CD4-positive, CD25-positive, alpha-beta regulatory T cell (primary cell): ENCODE measurements around the gene GTPBP6. TPM values are rescaled to one million over a fixed set of nuclear protein-coding genes. Genes with fewer than 3 reads are reported as not detected.

ENCODE experiments used
- ATAC-seq, 2 donors: fragments of 150-1000 bp; cut with Tn5 transposase; one replicate each; pipeline ENCODE4 v1.10.0; 2021; ENCODE audit warnings: low read depth in 2 of 2, moderate number of reproducible peaks in 2 of 2, moderate library complexity in 1 of 2
- DNase-seq, 3 donors: peaks; one replicate each; pipeline versions ENCODE4 v3.0.0 to v3.0.0-alpha.2; 2012 to 2022; ENCODE audit warnings: mixed read lengths in 1 of 3
- H3K27ac ChIP-seq: one replicate; pipeline ENCODE4 v1.7.0; 2013; ENCODE audit warnings: mild to moderate bottlenecking, low read length; ENCODE audit not compliant: insufficient read depth, poor library complexity, severe bottlenecking
- H3K27me3 ChIP-seq: one replicate; pipeline ENCODE4 v1.7.0; 2013; ENCODE audit warnings: low read length; ENCODE audit not compliant: control insufficient read depth, insufficient read depth
- H3K36me3 ChIP-seq: one replicate; pipeline ENCODE4 v1.7.0; 2013; ENCODE audit warnings: mild to moderate bottlenecking, low read length, moderate library complexity; ENCODE audit not compliant: control insufficient read depth, insufficient read depth
- H3K4me1 ChIP-seq: 2 replicates; pipeline ENCODE4 v1.7.0; 2013; ENCODE audit warnings: mild to moderate bottlenecking, low read length; ENCODE audit not compliant: insufficient read depth, control insufficient read depth, poor library complexity, severe bottlenecking
- H3K4me3 ChIP-seq: one replicate; pipeline ENCODE4 v1.7.0; 2013; ENCODE audit warnings: low read depth, mild to moderate bottlenecking, low read length, moderate library complexity
- H3K9me3 ChIP-seq, 2 experiments: 1 replicate in 1 of 2; 2 replicates in 1 of 2; pipeline ENCODE4 v1.7.0; 2013; ENCODE audit warnings: low read length in 2 of 2, mild to moderate bottlenecking in 1 of 2, moderate library complexity in 1 of 2; ENCODE audit not compliant: control insufficient read depth in 2 of 2
- H3K27ac Mint-ChIP-seq, 3 donors: one replicate each; pipeline ENCODE4 v1.8.0; 2020 to 2022; ENCODE audit warnings: mild to moderate bottlenecking in 3 of 3, mixed read lengths in 3 of 3, moderate library complexity in 2 of 3
- H3K27me3 Mint-ChIP-seq: one replicate; pipeline ENCODE4 v1.8.0; 2022; ENCODE audit warnings: mild to moderate bottlenecking, mixed read lengths
- H3K36me3 Mint-ChIP-seq: one replicate; pipeline ENCODE4 v1.8.0; 2020; ENCODE audit warnings: mixed read lengths
- H3K4me1 Mint-ChIP-seq, 4 donors: one replicate each; pipeline ENCODE4 v1.8.0; 2020 to 2022; ENCODE audit warnings: mixed read lengths in 4 of 4, mild to moderate bottlenecking in 1 of 4
- H3K4me3 Mint-ChIP-seq, 4 donors: one replicate each; pipeline ENCODE4 v1.8.0; 2020 to 2022; ENCODE audit warnings: mild to moderate bottlenecking in 4 of 4, mixed read lengths in 4 of 4, moderate library complexity in 3 of 4
- H3K9me3 Mint-ChIP-seq, 7 donors: one replicate each; pipeline ENCODE4 v1.8.0; 2020 to 2022; ENCODE audit warnings: mixed read lengths in 7 of 7, mild to moderate bottlenecking in 3 of 7, moderate library complexity in 2 of 7
- polyA plus RNA-seq, 4 donors: library from polyadenylated mRNA; unstranded; fragments of 300-500 nt; fragmentation: Illumina TruSeq; gene quantifications; one replicate each; pipeline ENCODE4 v1.2.3, GENCODE V29; 2021
- total RNA-seq: library from RNA; stranded (reverse); gene quantifications from one replicate; pipeline ENCODE4 v1.2.3, GENCODE V29; 2022

GTPBP6 gene
- total and polyA plus RNA-seq, 5 donors from 2014 or later, result 29.7 to 62.2 (median 36.7) TPM

GRCh38 chrX:314781-315595, 3.6 kb downstream of the GTPBP6 start:
- Mint-ChIP-seq H3K9me3 (peaks cover 0 to 1% (median 0%) of the 10 kb centered on the region in 7 donors), H3K27ac (no peak overlapping the region), H3K36me3 (peaks cover 23% of the 10 kb centered on the region), H3K4me3 (no peak overlapping the region), H3K27me3 (peaks cover 10% of the 10 kb centered on the region), H3K4me1 (peaks cover 0 to 10% (median 3%) of the 10 kb centered on the region in 4 donors)
- no peaks in the 10 kb centered on the region for H3K9me3 ChIP-seq
- DNase-seq, result no peak
- no peak for ATAC-seq
- H3K4me3 ChIP-seq, result no peak overlapping the region
- H3K4me1 ChIP-seq, result peaks cover 7% of the 10 kb centered on the region
- H3K27me3 ChIP-seq, result no peaks in the 10 kb centered on the region
- no peak overlapping the region for H3K27ac ChIP-seq
- H3K36me3 ChIP-seq, result peaks cover 47% of the 10 kb centered on the region

GRCh38 chrX:314049-314448, 4.5 kb downstream of the GTPBP6 start:
- Mint-ChIP-seq H3K9me3 (peaks cover 0 to 1% (median 0%) of the 10 kb centered on the region in 7 donors), H3K36me3 (peaks cover 28% of the 10 kb centered on the region), H3K4me1 (peaks cover 0 to 9% (median 3%) of the 10 kb centered on the region in 4 donors), H3K27me3 (peaks cover 10% of the 10 kb centered on the region), H3K4me3 (no peak overlapping the region), H3K27ac (no peak overlapping the region)
- H3K27me3 ChIP-seq, result no peaks in the 10 kb centered on the region
- ATAC-seq, result no peak
- H3K9me3 ChIP-seq, result no peaks in the 10 kb centered on the region
- H3K36me3 ChIP-seq, result peaks cover 51% of the 10 kb centered on the region
- H3K4me3 ChIP-seq, result no peak overlapping the region
- DNase-seq, result no peak
- H3K27ac ChIP-seq, result no peak overlapping the region
- H3K4me1 ChIP-seq, result no peaks in the 10 kb centered on the region

- Histone ChIP-seq H3K27ac (no peak overlapping the region), H3K36me3 (peaks cover 54% of the 10 kb centered on the region), H3K27me3 (no peaks in the 10 kb centered on the region), H3K4me3 (no peak overlapping the region), H3K9me3 (no peaks in the 10 kb centered on the region), H3K4me1 (no peaks in the 10 kb centered on the region)
- Mint-ChIP-seq H3K4me3 (no peak overlapping the region), H3K27ac (peak overlapping the region in 1 of 3 donors; percentile 59), H3K36me3 (peaks cover 29% of the 10 kb centered on the region), H3K27me3 (peaks cover 6% of the 10 kb centered on the region), H3K4me1 (peaks cover 0 to 9% (median 3%) of the 10 kb centered on the region in 4 donors), H3K9me3 (peaks cover 0 to 1% (median 0%) of the 10 kb centered on the region in 7 donors)
- ATAC-seq, result no peak
- no peak for DNase-seq
Observed at GRCh38 chrX:313546-313945, 5.0 kb downstream of the GTPBP6 start.

- Histone ChIP-seq H3K4me3 (no peak overlapping the region), H3K36me3 (peaks cover 56% of the 10 kb centered on the region), H3K27me3 (no peaks in the 10 kb centered on the region), H3K4me1 (no peaks in the 10 kb centered on the region), H3K9me3 (no peaks in the 10 kb centered on the region), H3K27ac (no peak overlapping the region)
- H3K27ac Mint-ChIP-seq, result no peak overlapping the region
- H3K9me3 Mint-ChIP-seq, result no peaks in the 10 kb centered on the region
- H3K36me3 Mint-ChIP-seq, result peaks cover 30% of the 10 kb centered on the region
- ATAC-seq (no peak), DNase-seq (no peak)
- H3K27me3 Mint-ChIP-seq, result no peaks in the 10 kb centered on the region
- peaks cover 0 to 4% (median under 1%) of the 10 kb centered on the region in 4 donors for H3K4me1 Mint-ChIP-seq
- peak overlapping the region in 1 of 4 donors; percentile 52 for H3K4me3 Mint-ChIP-seq
Observed at GRCh38 chrX:312621-313331, 5.8 kb downstream of the GTPBP6 start.

GRCh38 chrX:311156-312129, 7.2 kb downstream of the GTPBP6 start:
- ATAC-seq (no peak), DNase-seq (no peak)
- no peak overlapping the region for H3K4me3 Mint-ChIP-seq
- no peaks in the 10 kb centered on the region for H3K27me3 Mint-ChIP-seq
- Histone ChIP-seq H3K4me3 (no peak overlapping the region), H3K9me3 (no peaks in the 10 kb centered on the region), H3K27ac (no peak overlapping the region), H3K36me3 (peaks cover 59% of the 10 kb centered on the region), H3K27me3 (no peaks in the 10 kb centered on the region), H3K4me1 (no peaks in the 10 kb centered on the region)
- H3K36me3 Mint-ChIP-seq, result peaks cover 30% of the 10 kb centered on the region
- H3K4me1 Mint-ChIP-seq, result no peaks in the 10 kb centered on the region
- H3K9me3 Mint-ChIP-seq, result no peaks in the 10 kb centered on the region
- no peak overlapping the region for H3K27ac Mint-ChIP-seq

GRCh38 chrX:310621-311155, 7.9 kb downstream of the GTPBP6 start:
- Histone ChIP-seq H3K9me3 (no peaks in the 10 kb centered on the region), H3K36me3 (peaks cover 64% of the 10 kb centered on the region), H3K27me3 (no peaks in the 10 kb centered on the region), H3K4me3 (no peak overlapping the region), H3K27ac (no peak overlapping the region), H3K4me1 (no peaks in the 10 kb centered on the region)
- DNase-seq, result no peak
- Mint-ChIP-seq H3K9me3 (no peaks in the 10 kb centered on the region), H3K36me3 (peaks cover 30% of the 10 kb centered on the region), H3K27me3 (no peaks in the 10 kb centered on the region), H3K27ac (no peak overlapping the region), H3K4me3 (no peak overlapping the region), H3K4me1 (no peaks in the 10 kb centered on the region)
- no peak for ATAC-seq
